Neural progenitor cell (in vitro differentiated cells): Measurements from ENCODE around the gene HSF2BP.

Experiments used
- CTCF ChIP-seq: fragments of 200-600 bp; sonication (generic); IDR thresholded peaks from 2 replicates; pipeline ENCODE4 v1.5.1; 2017; ENCODE audit warnings: antibody characterized with exemption, mild to moderate bottlenecking
- EZH2phosphoT487 ChIP-seq: fragments of 200-600 bp; sonication (generic); IDR thresholded peaks from 2 replicates; pipeline ENCODE4 v1.6.1; 2017; ENCODE audit warnings: antibody characterized with exemption

DNA sequence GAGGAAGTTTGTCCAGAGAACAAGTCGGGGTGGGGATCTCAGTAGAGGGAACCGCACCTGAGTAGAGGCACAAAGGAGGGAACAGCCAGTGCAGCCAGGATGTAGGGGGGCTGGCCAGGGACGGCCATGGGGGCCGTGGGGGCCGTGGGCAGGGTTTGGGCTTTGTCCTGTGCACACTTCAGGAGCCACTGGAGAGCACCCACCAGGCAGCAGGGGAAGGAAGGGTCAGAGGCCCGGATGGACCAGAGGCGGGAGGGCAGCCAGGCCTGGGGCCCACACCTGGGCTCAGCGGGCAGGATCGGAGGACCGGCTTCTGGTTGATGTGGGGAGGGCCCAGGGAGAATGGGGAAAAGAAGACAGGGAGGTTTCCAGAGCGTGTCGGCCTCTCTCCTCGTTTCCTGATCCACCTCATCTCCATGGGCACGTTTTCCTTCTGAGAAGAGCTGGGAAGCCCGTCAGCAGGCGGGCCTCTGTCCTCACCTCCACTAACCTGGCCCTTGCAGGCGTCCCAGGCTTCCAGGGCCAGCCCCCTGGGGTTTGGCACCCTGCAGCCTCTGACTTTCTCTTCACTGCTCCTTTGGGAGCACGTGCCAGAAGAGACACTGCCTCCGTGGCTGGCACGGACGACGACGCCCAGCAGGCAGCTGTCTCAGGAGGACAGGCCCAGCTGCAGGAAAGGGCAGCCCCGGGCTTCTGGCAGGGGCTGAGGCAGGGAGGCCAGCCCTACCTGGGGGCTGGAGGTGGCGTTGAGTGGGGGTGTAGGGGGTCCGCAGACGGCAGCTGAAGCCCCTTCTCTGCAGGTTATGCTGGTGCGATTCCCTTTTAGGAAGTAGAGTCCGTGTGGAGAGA, 42.9 kb upstream of the HSF2BP start:
- TF ChIP-seq CTCF (no peak), EZH2phosphoT487 (no peak)
